HUES64 (cell line): Measurements from ENCODE around the gene NUCKS1.

Experiments
- H3K27ac ChIP-seq: 2 replicates; pipeline ENCODE4 v1.7.0; 2013; ENCODE audit warnings: low read depth, low read length, inconsistent platforms
- H3K27me3 ChIP-seq: 2 replicates; pipeline ENCODE4 v1.6.1; 2013; ENCODE audit warnings: mild to moderate bottlenecking, low read length; ENCODE audit not compliant: insufficient read depth
- H3K36me3 ChIP-seq: 2 replicates; pipeline ENCODE4 v1.6.1; 2013; ENCODE audit warnings: mild to moderate bottlenecking, low read length; ENCODE audit not compliant: insufficient read depth
- H3K4me1 ChIP-seq: 2 replicates; pipeline ENCODE4 v1.6.1; 2013; ENCODE audit warnings: mild to moderate bottlenecking, low read length, moderate library complexity; ENCODE audit not compliant: insufficient read depth
- H3K4me3 ChIP-seq: 2 replicates; pipeline ENCODE4 v1.5.1; 2013; ENCODE audit warnings: mild to moderate bottlenecking, low read length, moderate library complexity
- H3K9ac ChIP-seq: 2 replicates; pipeline ENCODE4 v1.6.1; 2013; ENCODE audit warnings: mild to moderate bottlenecking, low read depth, low read length
- H3K9me3 ChIP-seq: 2 replicates; pipeline ENCODE4 v1.6.1; 2013; ENCODE audit warnings: low read depth, low read length; ENCODE audit not compliant: insufficient read depth
- WGBS: fragments of 150-250, 120-280 bp; methylation state at CpG from one replicate; pipeline ENCODE4 v1.1.7; 2013; ENCODE audit warnings: missing lambda C conversion rate; 5-methylcytosine and 5-hydroxymethylcytosine counted together

The NUCKS1 gene

DNA sequence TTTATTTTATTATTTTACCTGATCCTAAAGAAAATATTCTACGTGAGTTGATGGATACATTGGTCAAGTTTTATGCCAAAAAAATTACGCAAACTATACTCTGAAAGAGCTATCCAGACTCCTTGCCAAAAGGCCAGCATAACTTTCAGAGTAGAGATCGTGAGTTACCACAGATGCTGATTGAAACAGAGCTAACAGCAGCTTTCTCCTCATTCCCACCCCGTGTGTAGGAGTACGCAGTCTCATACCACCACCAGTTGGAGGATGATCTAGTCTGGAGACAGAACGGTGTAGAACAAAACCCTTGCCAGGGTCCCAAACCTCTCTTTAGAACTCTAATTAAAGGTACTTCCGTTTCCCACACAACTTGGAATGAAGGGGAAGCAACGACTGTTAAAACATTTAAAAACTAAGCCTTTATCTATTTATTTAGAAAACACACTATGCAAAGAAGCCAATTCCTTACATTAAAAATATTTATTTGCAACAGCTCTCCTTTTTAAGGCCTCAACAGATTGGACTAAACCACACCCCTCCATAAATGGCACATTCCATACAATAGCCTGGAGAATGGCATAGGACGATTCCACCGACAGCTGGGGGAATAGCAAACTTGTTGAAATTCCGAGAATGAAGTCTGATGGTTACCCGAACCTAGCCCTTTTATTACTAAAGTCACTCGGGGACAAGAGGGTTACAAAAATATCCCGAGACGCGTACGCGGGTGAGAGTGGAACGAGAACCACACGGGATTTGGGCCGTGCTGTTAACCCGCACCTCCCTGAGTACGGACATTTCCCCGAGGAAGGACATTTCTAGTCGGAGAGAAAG lies 1.4 kb downstream of the NUCKS1 start:
- H3K27me3 ChIP-seq: no peaks in the 10 kb centered on the region
- WGBS: 3% methylated on average over 25 of the region's 25 CpGs
- H3K4me1 ChIP-seq: peaks cover 39% of the 10 kb centered on the region
- H3K9me3 ChIP-seq: no peaks in the 10 kb centered on the region
- peak overlapping the region; percentile 97 for H3K27ac ChIP-seq
- peak overlapping the region; percentile 96 for H3K9ac ChIP-seq
- peaks cover 24% of the 10 kb centered on the region for H3K36me3 ChIP-seq
- peak overlapping the region; percentile 90 for H3K4me3 ChIP-seq

- Histone ChIP-seq H3K9ac (peak overlapping the region; percentile 22; the same call in 1 of the 2 replicates), H3K27me3 (no peaks in the 10 kb centered on the region), H3K4me3 (peak overlapping the region; percentile 90), H3K4me1 (peaks cover 49% of the 10 kb centered on the region), H3K9me3 (no peaks in the 10 kb centered on the region), H3K27ac (no peak overlapping the region), H3K36me3 (peaks cover 27% of the 10 kb centered on the region)
- 85% methylated on average over 5 of the region's 5 CpGs for WGBS
These were observed 3.1 kb downstream of the NUCKS1 start for GRCh38 chr1:205746757-205747412.

GRCh38 chr1:205744403-205744802 lies 5.6 kb downstream of the NUCKS1 start:
- no peaks in the 10 kb centered on the region for H3K9me3 ChIP-seq
- 95% methylated on average over 8 of the region's 8 CpGs for WGBS
- H3K27ac ChIP-seq: no peak overlapping the region
- peaks cover 35% of the 10 kb centered on the region for H3K36me3 ChIP-seq
- no peak overlapping the region for H3K4me3 ChIP-seq
- no peak overlapping the region for H3K9ac ChIP-seq
- peaks cover 49% of the 10 kb centered on the region for H3K4me1 ChIP-seq
- H3K27me3 ChIP-seq: no peaks in the 10 kb centered on the region

DNA sequence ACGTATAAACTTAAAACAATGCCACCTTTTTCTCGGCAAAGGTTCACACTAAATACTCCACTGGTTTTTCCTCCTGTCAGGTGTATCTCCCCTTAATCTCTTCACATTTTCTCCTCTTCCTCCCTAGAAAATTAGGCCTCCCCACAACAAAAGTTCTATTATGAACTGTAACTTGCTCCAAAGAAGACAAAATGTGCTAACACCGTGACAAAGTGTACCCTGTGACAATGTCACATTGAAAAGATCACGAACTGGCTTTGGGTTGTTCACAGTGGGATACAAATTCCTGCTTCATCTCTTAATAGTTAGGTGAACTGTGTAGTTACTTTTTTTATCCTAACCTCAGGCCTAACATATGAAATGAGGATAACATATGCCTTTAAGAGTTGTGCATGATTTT lies 6.0 kb downstream of the NUCKS1 start:
- 43% methylated on average over 4 of the region's 4 CpGs for WGBS
- Histone ChIP-seq H3K4me1 (peaks cover 49% of the 10 kb centered on the region), H3K27me3 (no peaks in the 10 kb centered on the region), H3K4me3 (no peak overlapping the region), H3K9ac (no peak overlapping the region), H3K9me3 (no peaks in the 10 kb centered on the region), H3K27ac (no peak overlapping the region), H3K36me3 (peaks cover 36% of the 10 kb centered on the region)

GRCh38 chr1:205741681-205742080 lies 8.3 kb downstream of the NUCKS1 start:
- Histone ChIP-seq H3K27ac (no peak overlapping the region), H3K4me1 (peaks cover 34% of the 10 kb centered on the region), H3K36me3 (peaks cover 32% of the 10 kb centered on the region), H3K4me3 (no peak overlapping the region), H3K9me3 (no peaks in the 10 kb centered on the region), H3K27me3 (no peaks in the 10 kb centered on the region), H3K9ac (no peak overlapping the region)
- WGBS: 100% methylated on average over 1 of the region's 1 CpG

- Histone ChIP-seq H3K27me3 (no peaks in the 10 kb centered on the region), H3K9me3 (no peaks in the 10 kb centered on the region), H3K4me3 (no peak overlapping the region), H3K36me3 (peaks cover 42% of the 10 kb centered on the region), H3K9ac (no peak overlapping the region), H3K4me1 (peaks cover 18% of the 10 kb centered on the region), H3K27ac (no peak overlapping the region)
- 73% methylated on average over 5 of the region's 5 CpGs for WGBS
These were observed 10.4 kb downstream of the NUCKS1 start for GRCh38 chr1:205739348-205740160.

- H3K4me3 ChIP-seq: no peak overlapping the region
- H3K36me3 ChIP-seq: peaks cover 53% of the 10 kb centered on the region
- H3K27me3 ChIP-seq: no peaks in the 10 kb centered on the region
- no peaks in the 10 kb centered on the region for H3K9me3 ChIP-seq
- no peak overlapping the region for H3K9ac ChIP-seq
- no peak overlapping the region for H3K27ac ChIP-seq
- H3K4me1 ChIP-seq: no peaks in the 10 kb centered on the region; the same call in 1 of the 2 replicates
- WGBS: 94% methylated on average over 1 of the region's 1 CpG
These were observed 14.8 kb downstream of the NUCKS1 start for GRCh38 chr1:205735218-205735617.

GRCh38 chr1:205733438-205734175 lies 16.4 kb downstream of the NUCKS1 start:
- 98% methylated on average over 2 of the region's 2 CpGs for WGBS
- Histone ChIP-seq H3K4me3 (no peak overlapping the region), H3K9ac (no peak overlapping the region), H3K27me3 (no peaks in the 10 kb centered on the region), H3K9me3 (no peaks in the 10 kb centered on the region), H3K4me1 (no peaks in the 10 kb centered on the region; the same call in 1 of the 2 replicates), H3K27ac (no peak overlapping the region), H3K36me3 (peaks cover 60% of the 10 kb centered on the region)

DNA sequence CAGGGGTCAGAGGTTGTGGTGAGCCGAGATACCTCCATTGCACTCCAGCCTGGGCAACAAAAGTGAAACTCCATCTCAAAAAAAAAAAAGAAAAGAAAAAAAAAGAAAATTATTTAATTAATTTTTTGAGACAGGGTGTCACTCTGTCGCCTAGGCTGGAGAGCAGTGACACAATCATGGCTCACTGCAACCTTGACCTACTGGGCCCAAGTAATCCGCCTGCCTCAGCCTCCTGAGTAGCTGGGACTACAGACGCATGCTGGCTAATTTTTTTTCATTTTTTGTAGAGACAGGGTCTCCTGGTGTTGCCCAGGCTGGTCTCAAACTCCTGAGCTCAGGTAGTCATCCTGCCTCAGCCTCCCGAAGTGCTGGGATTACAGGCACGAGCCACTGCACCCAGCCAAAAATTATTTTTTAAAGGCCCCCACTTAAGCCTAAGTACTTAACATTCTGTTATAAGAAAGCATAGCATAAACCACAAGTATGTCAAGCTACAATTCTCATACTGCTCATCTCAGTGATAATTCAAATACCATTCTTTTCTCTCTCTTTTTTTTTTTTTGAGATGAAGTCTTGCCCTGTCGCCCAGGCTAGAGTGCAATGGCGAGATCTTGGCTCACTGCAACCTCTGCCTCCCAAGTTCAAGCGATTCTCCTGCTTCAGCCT lies 19.9 kb downstream of the NUCKS1 start:
- Histone ChIP-seq H3K9ac (no peak overlapping the region), H3K36me3 (peaks cover 72% of the 10 kb centered on the region), H3K27ac (no peak overlapping the region), H3K4me1 (no peaks in the 10 kb centered on the region; the same call in 1 of the 2 replicates), H3K4me3 (no peak overlapping the region), H3K9me3 (no peaks in the 10 kb centered on the region), H3K27me3 (no peaks in the 10 kb centered on the region)
- WGBS: 94% methylated on average over 9 of the region's 9 CpGs

DNA sequence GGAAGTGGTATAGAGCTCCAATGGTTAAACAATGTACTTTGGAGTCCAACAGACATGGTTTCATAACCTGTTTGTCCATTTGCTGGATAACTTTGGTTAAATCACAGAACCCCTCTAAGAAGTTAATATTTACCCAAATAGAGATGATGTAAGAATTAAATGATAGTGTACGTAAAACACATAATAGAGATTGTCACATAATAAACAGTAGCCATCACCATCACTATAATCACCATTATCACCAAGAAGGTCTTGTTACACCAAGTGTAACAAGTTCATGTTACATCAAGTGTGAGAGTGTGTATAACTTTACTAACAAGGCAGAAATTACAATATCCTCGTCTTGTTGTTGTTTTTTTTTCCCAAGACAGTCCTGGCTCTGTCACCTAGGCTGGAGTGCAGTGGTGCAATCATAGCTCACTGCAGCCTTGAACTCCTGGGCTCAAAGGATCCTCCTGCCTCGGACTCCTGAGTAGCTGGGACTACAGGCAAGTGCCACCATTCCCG lies 23.3 kb downstream of the NUCKS1 start:
- no peaks in the 10 kb centered on the region for H3K9me3 ChIP-seq
- no peaks in the 10 kb centered on the region for H3K27me3 ChIP-seq
- no peak overlapping the region for H3K27ac ChIP-seq
- peaks cover 86% of the 10 kb centered on the region for H3K36me3 ChIP-seq
- H3K4me1 ChIP-seq: no peaks in the 10 kb centered on the region
- no peak overlapping the region for H3K4me3 ChIP-seq
- H3K9ac ChIP-seq: no peak overlapping the region
- WGBS: 92% methylated on average over 3 of the region's 4 CpGs
